ENCODE data around the gene BAZ1B. TPM values are rescaled to one million over a fixed set of nuclear protein-coding genes. Genes with fewer than 3 reads are reported as not detected.

Gene BAZ1B
- total and polyA plus RNA-seq, 9 of the 15 experiments (the other 6 are each of a cell fraction or from before 2014, with no cell fraction given): 15.0 to 134 (median 79.5) TPM

GRCh38 chr7:73567846-73568685, 46.0 kb upstream of the BAZ1B start (continued):
- no peak for TF ChIP-seq ELF2 (CRISPR knock-in tag; IDR thresholded peaks at IDR 0.05)
- TF ChIP-seq NR3C1 (CRISPR knock-in tag; IDR thresholded peaks at IDR 0.05): no peak
- TF ChIP-seq FOSL1 (tag; conservative IDR thresholded peaks at IDR 0.05): no peak
- TF ChIP-seq TCF3 (CRISPR knock-in tag; IDR thresholded peaks at IDR 0.05): peak; percentile 34
- no peak for TF ChIP-seq JUND (IDR thresholded peaks at IDR 0.05; ENCODE audit: borderline replicate concordance, low read depth, low read length)
- TF ChIP-seq JUND (tag; IDR thresholded peaks at IDR 0.05; ENCODE audit: borderline replicate concordance, low read depth, low read length): 0 out of 3 replicates have a peak, but pooled peaks have one; percentile 23
- no peak for TF ChIP-seq ZNF217 (CRISPR knock-in tag; IDR thresholded peaks at IDR 0.05)
- no peak for TF ChIP-seq CCAR2 (IDR thresholded peaks at IDR 0.05; ENCODE audit: low read depth, low read length)
- TF ChIP-seq ATF4 (CRISPR knock-in tag; IDR thresholded peaks at IDR 0.05): no peak
- no peak for TF ChIP-seq SRSF3 (IDR thresholded peaks at IDR 0.05; ENCODE audit: insufficient read depth, low read length)
- TF ChIP-seq SP1 (CRISPR knock-in tag; IDR thresholded peaks at IDR 0.05): no peak
- TF ChIP-seq ZBTB43 (CRISPR knock-in tag; IDR thresholded peaks at IDR 0.05): no peak
- TF ChIP-seq KLF13 (tag; IDR thresholded peaks at IDR 0.05; ENCODE audit: borderline replicate concordance, low read depth): no peak
- TF ChIP-seq ZNF146 (CRISPR knock-in tag; IDR thresholded peaks at IDR 0.05; ENCODE audit: unreplicated experiment): no peak
- TF ChIP-seq RFX7 (CRISPR knock-in tag; IDR thresholded peaks at IDR 0.05): no peak
- TF ChIP-seq MXD1 (CRISPR knock-in tag; IDR thresholded peaks at IDR 0.05; ENCODE audit: borderline replicate concordance, poor library complexity, severe bottlenecking): no peak
- no peak for TF ChIP-seq YY1 (IDR thresholded peaks at IDR 0.05; ENCODE audit: borderline replicate concordance in 1 of 3, control insufficient read depth in 1 of 3, extremely low read depth in 1 of 3, insufficient read depth in 3 of 3, insufficient read length in 1 of 3, insufficient replicate concordance in 2 of 3, low read depth in 1 of 3, low read length in 2 of 3)
- no peak for TF ChIP-seq TGIF2 (CRISPR knock-in tag; IDR thresholded peaks at IDR 0.05)
- no peak for TF ChIP-seq MLX (CRISPR knock-in tag; conservative IDR thresholded peaks at IDR 0.05)
- TF ChIP-seq DIDO1 (tag; IDR thresholded peaks at IDR 0.05; ENCODE audit: low read depth): no peak
- TF ChIP-seq CBFB (CRISPR knock-in tag; IDR thresholded peaks at IDR 0.05): 0 out of 2 replicates have a peak, but pooled peaks have one; percentile 47
- TF ChIP-seq SOX6 (IDR thresholded peaks at IDR 0.05): peak; percentile 67; the same call in 1 of the 2 replicates
